HG03457 (cell line): ENCODE measurements around the gene SYT9.
A peak's percentile ranks its signal among the peaks of the same experiment; 100 is the strongest.

ENCODE experiments used
- ATAC-seq: cut with Tn5 transposase; IDR thresholded peaks from one replicate; pipeline ENCODE4 v1.9.1; 2021; ENCODE audit warnings: moderate number of reproducible peaks; ENCODE audit not compliant: unreplicated experiment

SYT9 gene

DNA sequence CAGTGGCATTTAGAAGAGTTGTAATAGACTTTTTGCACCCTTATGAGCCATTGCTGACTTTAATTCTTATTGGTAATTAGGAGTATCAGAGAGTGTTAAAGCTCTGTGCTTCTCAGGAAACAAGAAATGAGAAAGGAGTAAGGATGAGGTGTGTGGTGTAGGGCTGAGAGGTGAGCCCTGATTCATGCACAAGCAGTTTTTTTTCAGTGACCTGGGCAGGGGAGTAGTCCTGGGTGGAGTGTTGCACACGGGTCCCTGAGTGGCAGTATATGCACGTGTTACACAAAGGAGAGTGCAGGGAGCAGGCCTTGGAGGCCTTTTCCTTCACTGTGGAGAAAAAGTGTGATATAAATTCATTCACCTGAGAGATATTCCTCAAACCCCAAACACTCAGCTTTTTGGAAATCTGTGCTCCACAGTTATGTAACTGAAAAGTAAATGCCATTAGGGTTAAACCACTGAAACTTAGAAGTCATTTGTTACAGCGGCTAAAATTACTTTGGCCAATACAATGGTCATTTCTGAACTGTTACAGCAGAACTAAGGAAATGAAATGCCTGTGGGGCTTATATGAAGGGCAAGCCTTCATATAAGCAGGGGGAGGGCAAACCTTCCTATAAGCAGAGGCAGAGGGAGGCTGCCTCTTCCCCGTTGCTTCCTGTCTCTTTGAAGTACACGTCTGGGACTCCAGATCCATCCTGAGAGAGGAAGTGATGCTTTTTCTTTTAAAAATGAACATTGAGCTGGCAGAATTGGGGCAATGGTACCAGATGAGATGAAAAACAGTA lies 171.0 kb downstream of the SYT9 start:
- ATAC-seq, result no peak

DNA sequence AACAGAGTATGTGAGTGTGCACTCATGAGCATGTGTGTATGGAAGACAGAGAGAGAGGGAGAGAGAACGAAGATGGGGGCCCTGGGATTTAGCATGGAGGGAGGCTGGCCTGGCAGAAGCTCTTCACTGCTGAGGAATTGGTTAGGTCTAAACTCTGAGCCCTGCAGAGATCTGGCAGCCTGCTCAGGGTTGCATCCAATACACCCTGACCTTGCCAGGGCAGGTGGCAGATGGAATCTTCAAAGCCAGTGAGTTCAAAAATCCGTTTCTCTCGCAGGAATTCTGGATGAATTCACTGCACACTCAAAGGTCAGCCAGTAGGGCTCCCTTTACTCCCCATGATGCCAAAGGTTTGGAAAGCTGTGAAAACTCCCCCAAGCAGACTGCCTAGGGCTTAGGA lies 172.2 kb downstream of the SYT9 start:
- no peak for ATAC-seq

DNA sequence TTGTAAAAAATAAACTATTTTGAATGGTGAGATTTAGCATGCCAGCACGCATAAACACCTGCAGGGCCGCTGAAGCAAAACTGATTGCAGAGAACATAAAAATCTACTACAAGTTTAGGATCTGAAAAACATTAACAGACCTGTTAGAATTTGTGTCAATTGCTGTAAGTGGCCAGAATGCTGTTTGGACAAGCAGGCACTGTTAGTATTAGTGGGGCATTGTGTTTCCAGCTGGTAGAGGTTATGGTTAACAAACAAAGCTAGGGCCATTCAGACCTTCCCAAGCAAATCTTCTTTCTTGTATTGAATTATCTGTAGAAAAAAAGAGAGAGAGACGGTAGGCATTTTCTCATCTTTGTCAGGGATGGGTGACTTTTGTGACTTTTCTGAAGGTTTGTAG lies 176.0 kb downstream of the SYT9 start:
- no peak for ATAC-seq

DNA sequence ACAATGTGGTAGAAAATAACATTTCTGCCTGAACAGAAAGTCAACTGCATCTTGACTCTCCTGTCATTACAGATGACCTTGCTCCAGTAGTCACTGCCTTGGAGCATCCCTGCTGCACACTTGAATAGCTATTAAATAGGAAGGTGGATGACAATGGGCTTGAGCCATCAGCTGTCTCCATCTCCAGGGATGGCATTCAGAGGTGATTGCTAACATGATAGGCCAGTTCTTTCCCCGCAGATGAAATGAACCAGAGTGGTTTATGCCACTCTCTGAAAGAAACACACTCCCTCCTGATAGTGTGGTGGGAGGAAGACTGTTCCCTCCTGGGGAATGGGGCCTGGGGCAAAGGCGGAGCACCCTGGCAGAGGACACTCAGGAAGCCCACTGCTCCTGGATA lies 176.5 kb downstream of the SYT9 start:
- no peak for ATAC-seq

DNA sequence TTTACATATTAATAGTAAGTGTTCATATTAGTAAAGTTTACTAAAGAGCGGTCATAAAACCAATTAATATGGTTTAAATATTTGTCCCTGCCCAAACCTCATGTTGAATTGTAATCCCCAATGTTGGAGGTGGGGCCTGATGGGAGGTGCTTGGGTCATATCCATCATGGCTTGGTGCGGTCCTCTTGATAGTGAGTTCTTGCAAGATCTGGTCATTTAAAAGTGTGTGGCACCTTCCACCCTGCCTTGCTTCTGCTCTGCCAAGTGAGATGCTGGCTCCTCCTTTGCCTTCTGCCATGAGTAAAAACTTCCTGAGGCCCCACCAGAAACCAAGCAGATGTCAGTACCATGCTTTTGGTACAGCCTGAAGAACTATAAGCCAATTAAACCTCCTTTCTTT lies 178.8 kb downstream of the SYT9 start:
- no peak for ATAC-seq

DNA sequence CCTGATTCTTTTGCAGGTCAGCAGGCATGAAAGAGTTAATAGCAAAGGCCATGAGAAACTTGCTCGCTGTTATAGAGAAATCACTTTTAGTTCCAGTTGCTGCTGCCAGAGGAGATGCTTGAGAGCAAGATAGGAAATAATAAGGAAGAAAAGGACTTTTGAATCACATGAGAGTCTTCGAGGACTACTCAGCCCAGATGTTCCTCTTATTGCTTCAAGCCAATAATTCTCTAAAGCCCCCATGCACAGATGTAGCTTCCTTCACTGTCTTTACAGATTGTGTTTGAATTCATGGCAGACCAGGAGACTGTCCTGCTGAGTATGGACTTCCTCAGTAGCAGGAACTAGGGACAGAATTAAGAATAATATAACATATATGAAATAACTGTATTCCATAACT lies 183.5 kb downstream of the SYT9 start:
- no peak for ATAC-seq

DNA sequence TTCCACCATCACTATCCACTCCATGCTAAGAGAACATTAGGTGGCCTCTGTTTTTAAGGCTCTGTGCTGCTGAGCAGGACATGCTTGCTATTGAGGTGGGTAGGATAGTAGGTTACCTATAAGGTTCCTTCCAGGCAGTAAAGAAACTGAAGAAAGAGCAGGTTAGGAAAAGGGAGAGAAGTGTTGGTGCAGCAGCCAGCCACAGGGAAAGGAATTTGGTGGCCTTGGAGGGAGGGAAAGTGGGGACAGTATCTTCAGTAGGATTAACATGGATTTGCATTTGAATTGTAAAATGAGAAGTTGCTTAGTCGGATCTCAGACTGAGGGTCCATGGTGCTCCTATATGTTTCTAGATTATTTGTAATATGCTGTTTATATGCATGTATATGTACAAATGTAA lies 184.4 kb downstream of the SYT9 start:
- ATAC-seq, result no peak

DNA sequence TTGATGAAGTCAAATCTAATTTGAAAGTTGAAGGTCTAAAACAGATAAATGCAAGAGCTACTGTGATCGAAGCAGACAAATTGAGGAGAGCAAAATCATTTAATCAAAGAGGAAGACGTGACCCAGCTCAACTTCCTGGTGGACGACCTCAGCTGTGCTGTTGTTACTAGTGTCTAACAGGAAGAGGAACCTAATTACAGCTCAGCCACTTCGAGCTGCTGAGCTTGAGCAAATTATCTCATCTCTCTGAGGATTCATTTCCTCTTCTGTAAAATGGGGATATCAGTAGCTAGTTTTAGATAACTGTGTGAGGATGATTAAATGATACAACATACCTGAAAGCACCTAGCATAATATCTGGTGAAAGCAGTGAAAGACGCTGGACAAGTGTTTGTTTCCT lies 185.0 kb downstream of the SYT9 start:
- ATAC-seq, result no peak

DNA sequence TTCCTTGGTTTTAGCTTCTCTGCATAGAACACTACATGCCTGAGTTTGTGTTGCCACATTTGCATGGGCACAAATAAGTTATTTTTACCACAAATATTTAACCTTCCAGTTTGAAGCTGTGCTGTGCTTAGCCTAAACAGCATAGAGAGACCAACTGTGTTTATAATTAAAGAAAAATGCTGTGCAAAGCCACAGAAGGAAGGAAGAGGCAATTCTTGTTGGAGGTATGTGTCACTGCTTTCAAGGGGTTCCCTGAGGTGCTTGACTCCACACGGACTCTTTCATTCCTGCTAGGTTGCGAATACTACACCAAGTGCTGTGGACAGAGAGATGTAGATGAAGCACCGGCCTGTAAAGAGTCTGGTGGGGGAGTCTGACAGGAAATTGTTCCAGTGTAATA lies 186.0 kb downstream of the SYT9 start:
- no peak for ATAC-seq

DNA sequence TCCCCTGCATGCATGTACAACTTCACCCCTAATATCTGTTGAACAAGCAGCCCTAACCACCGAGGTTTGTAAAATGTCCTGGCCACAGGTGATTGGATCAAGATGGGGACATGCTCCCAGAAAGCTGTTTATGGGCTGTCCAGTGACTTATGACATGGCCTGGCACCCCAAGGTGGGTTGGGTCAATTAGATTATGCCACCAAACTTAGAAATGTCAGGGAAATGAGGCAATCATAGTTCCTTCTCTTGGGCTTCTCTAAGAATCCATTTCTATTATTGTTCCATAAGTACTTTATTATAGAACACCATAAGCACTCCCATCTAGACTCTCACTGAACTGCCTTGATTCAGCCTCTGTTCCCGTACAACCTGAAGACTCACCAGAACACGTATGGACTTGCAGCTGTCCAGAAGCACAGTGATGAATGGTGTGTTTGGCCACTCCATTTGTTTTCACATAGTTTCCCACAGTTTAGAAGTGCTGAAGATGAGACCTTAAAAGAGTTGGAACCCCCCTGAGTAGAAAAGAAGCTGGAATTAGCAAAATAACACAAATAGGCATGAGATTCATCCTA lies 188.1 kb downstream of the SYT9 start:
- ATAC-seq, result no peak

DNA sequence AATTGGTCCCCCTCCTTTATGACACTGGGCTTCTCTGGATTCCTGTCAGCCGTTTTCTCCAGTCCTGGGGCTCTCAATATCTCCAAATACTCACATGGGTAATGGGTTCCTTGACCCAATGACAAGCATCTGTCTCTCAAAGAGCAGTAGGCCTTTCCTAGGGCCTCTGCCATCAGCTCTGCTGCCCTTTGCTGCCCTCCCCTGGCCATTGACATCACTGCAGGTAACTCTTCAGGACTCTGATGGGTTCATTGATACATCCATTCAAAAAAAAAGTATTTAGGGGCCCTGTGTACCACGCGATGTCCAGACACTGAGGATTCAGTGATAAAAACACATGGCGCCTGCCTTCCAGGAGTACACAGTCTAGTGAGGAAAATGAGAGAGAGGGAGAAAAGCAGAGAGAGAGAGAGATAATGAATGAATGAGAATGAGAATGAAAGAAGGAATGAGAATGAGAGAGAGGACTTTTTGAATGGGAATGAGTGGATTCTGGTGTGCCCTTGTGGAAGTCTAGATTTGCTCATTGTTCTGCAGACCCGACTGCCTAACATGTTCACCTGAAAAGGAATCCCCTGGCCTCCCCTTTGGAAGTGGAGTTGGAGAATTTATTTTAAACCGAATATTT lies 191.0 kb downstream of the SYT9 start:
- ATAC-seq, result peak; percentile 71

DNA sequence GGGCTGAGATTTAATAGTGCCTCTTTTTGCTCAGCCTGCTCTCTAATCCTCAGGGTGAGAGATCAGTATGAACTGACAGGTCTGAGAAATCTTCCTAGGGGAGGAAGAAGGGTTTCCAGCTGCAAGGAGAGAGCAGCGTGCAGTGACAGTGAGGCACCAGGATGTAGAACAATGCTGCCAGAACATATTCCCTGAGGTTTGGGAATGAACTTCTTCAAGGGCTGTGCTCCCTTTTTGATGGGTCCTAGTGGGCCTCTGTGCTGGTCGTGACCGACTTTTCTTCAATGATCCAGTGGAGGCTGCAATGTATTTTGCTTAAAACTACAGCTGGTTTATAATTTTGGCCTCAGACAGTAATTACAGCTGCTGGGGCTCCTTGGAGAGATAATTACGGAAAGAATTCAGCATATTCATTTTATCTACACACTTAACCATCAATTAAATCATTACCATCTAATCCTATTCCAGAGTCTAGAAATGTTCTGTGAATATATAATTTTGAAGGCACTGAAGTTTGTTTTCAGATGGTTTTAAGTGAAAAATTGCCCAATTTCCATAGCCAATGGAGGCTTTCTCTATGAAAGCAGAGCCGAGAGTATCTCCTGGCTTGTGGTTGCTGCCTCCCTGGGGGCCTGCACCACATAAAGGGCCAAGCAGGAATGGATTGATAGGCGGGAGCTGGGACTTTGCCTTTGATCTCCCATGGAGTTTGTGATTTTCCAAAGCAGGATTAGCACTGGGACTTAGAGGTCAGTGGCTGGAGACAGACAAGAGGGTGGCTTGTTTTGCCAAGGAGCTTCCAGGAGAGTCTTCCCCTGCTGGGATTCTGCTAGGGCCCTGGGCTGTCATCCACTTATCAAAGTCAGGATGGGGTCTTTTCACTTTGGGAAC lies 192.6 kb downstream of the SYT9 start:
- ATAC-seq, result no peak

DNA sequence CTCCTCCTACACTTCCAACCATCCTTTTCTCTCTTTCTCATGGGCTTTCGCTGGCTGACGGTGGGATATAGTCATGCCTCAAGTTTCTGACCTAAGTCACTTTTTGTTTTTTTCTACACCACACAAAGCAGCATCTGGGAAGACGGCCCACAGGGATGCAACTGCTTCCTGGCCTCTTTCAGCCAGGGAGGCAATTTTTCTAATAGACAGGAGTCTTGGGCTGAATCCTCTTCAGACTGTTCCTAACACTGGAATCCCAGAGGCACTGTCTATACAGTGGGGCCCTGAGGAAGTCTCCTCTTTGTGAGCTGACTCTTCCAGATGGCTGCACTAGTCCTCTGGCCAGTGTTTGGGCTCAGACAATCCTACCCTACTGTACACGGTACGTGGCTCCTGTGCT lies 193.9 kb downstream of the SYT9 start:
- ATAC-seq, result no peak

DNA sequence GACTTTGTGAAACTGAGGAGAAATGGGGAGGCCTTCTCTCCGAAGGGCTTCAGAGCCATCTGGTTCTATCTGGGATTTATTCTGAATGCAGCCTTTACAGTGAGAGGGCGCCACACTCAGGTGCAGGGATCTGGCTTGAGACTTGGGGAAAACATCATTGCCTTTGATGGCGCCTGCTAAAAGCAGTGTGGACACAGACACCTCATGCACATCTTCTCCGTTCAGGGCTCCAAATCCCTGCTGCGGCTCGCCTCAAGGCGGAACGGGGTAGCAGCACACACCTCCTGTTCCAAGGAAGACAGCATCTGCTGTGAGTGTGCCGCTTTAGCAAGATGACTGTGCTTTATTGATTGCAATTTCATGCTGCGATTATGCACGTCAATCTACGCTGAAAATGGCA lies 196.5 kb downstream of the SYT9 start:
- ATAC-seq, result no peak

DNA sequence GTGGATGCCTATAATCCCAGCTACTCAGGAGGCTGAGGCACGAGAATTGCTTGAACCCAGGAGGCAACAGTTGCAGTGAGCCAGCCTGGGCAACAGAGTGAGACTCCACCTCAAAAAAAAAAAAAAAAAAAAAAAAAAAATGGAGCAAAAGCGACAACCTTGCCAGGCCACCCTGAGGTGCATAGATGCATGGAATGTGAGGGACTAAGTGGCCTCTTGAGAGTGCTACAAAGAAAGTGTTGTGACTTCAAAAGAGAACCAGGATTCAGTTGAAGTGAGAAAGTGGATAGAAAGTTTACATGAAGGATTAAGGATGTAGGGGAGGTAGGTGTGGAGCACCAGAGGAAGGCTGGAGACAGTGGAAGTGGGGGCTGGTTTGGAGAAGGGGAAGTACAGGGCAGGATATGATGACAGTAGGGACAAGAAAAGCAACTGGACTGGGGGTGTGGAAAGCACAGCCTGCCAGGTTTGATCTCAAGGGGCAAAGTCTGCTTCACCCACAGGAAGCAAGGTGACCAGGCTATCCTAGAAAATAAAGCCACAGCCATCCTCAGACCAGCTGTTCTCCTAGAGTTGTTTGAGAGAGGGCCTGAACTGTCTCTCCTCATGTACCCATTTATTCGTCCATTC lies 197.6 kb downstream of the SYT9 start:
- no peak for ATAC-seq

DNA sequence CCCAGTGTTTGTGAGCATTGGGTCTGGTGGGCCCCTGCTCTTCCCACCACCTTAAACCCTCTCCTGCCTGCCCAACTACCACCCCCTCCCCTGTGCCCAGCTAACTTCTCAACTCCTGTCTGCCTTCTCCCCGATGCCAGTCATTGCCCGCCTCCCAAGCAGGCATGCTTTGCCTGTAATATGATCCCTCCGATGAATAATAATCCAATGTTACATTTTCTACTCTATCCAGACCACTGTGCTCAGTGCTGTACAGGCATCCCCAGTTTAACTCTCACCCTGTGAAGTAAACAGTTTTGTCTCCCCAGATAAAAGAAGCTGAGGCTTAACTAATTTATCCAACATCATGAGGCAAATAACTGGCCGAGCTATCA lies 198.1 kb downstream of the SYT9 start:
- no peak for ATAC-seq

DNA sequence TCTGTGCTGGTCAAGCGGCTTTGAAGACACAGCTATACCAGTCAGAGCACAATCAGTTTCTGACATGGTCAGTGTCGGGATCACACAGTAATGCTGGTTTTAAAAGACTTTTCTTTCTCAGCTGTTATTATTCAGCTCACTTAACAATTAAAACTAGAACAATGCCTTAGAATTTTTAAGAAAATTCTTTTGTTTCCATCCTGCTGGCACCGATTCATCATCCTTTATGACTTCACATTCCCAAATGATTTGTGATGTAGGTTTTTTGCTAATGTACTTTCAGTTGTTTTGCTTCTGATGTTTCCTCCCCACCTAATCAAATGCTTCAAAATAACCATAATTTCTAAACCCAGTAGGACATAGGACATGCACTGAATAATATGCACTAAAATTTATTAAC lies 199.1 kb downstream of the SYT9 start:
- ATAC-seq, result no peak

DNA sequence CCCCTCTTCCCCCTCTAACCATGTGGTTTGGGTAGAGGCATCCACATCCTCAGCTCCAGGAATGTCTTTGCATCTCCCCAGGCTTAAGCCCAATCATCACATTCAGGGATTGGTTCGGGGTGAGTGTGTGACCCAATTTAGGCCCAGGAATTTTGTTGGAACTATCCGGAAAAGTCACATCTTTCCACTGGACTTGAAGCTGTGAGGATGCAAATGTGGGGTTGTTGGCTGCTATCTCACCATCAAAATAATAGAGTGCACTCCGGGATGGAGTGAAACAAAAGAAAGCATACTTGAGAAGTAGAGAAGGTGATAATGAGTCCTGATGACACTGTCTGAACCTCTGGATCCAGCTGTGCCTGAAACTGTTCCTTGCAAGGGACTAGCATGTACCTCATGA lies 199.8 kb downstream of the SYT9 start:
- ATAC-seq, result no peak

DNA sequence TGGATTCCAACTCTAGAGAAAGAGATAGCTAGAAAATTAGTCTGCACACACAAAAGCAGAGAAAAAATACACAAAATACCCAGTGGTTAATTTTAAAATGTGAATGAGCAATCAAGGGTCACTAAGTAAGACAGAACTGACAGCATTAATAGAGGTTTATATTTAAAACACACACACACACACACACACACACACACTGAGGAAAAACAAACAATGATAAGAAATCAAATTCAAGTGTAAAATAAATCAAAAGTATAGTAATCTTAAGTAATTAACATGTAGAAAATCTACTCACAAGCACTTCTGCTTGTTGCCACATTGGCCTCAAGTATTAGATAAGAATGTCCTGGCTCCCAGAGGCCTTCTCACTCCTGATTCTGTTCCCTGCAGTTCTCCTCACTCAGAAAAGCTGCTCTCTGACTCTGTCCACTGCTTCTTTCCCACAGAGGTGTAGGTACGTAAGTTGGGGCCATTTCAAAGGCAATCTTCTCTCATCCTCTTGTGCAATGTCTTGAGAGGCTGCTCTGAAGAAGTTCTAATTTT lies 200.3 kb downstream of the SYT9 start:
- no peak for ATAC-seq

DNA sequence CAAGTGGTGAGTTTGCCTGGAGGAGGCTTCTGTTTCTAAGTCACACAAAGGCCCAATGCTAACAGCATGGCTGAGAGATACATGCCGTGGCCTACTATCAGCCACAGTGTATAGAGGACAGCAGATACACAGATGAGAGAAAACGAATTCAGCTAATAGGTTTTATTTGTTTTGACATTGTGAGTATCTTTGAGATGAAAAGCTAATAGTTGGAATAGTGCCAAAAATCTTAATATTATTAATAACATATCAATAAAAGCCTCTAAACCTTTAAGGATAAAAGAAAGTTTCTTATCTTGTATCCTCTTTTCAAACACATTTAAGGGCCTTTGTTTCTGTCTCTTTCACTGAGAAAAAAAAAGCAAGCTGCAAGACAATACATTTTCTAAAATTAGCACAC lies 203.2 kb downstream of the SYT9 start:
- ATAC-seq, result no peak

DNA sequence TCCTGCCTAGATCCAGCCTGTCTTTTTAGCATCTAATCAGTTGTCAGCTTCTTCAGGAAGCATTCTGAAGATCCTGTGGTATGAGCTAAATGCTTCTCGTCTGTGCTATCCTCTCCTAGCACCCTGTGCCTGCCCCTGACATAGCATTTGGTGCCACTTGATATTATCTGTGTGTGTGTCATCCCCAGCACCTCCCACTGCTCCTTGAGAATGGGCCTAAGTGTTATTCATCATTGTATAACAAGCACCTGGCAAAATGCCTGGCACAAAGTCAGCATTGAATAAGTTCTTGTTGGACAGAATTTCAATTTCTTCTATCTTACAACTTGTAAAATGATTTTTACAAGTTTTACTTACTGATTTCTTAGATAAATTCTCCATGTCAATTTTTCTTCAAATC lies 205.5 kb downstream of the SYT9 start:
- ATAC-seq, result no peak
